DMS53 treated with DMSO at 0.1 percent for 48 hours (cell line): ENCODE data around the gene XPR1.
"Not testable (repeated sequence)": the region's sequence is repeated elsewhere in the genome, so short reads cannot be mapped to it uniquely, and the experiment has no call there.

Source experiments
- DNase-seq: peaks from one replicate; lab custom pipeline; 2025; ENCODE audit not compliant: unreplicated experiment; lab: John Stamatoyannopoulos, UW

Gene XPR1

DNA sequence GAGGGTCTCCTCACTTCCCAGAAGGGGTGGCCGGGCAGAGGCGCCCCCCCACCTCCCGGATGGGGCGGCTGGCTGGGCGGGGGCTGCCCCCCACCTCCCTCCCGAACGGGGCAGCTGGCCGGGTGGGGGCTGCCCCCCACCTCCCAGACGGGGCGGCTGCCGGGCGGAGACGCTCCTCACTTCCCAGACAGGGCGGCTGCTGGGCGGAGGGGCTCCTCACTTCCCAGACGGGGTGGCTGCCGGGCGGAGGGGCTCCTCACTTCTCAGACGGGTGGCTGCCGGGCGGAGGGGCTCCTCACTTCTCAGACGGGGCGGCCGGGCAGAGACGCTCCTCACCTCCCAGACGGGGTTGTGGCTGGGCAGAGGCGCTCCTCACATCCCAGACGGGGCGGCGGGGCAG lies 78.9 kb downstream of the XPR1 start:
- not testable (repeated sequence) for DNase-seq

DNA sequence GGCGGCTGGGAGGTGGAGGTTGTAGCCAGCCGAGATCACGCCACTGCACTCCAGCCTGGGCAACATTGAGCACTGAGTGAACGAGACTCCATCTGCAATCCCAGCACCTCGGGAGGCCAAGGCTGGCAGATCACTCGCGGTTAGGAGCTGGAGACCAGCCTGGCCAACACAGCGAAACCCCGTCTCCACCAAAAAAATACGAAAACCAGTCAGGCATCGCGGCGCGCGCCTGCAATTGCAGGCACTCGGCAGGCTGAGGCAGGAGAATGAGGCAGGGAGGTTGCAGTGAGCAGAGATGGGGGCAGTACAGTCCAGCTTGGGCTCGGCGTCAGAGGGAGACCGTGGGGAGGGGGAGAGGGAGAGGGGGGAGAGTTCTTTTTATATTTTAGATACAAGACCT lies 79.4 kb downstream of the XPR1 start:
- DNase-seq = not testable (repeated sequence)

DNA sequence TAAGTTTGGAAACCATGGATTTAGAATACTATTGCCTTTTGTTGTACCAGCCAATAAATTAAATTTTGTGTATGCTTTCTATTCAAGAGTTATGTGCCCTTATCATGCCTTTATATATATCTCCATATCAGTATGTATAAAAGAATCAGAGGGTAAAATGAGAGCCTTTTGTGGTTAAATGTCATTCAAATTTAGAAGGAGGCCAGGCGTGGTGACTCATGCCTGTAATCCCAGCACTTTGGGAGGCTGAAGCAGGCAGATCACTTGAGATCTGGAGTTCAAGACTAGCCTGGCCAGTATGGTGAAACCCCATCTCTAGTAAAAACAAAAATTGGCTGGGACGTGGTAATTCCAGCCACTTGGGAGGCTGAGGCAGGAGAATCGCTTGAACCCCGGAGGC lies 88.9 kb downstream of the XPR1 start:
- DNase-seq = no peak

DNA sequence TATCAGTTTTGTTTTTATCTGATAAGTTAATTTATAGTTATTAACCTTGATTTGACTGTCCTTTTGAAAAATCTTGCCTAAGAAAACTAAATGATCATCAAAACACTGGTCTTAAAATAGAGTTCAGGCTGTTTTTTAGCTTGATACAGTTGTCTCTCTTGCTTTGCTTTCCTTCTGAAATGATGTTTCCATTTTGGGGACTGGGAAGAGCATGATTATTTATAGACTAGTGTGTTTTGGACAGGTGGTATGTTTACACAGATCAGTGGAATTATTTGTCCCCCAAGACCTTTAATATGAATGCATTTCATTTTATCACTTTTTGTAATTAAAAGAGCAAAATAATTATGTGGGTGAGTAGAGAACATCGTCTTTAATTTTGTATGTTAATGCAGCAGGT lies 90.8 kb downstream of the XPR1 start:
- DNase-seq = no peak

DNA sequence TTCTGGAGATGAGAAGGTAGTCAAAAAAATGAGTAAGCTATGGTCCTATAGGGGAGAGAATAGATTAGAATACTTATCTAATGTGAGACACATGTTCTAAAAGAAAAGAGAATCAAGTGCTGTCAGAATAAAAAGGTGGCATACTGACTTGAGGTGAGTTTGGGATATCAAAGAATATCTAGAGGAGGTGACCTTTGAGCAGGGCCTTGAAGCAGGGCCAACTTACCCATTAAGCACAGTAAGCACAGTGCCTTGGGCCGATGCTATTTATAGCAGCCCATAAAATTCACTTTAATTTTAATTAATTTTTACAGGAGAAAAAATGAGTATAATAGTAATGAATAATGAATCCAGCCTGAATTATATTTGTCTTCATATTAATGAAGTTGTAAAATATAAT lies 92.2 kb downstream of the XPR1 start:
- DNase-seq = no peak

DNA sequence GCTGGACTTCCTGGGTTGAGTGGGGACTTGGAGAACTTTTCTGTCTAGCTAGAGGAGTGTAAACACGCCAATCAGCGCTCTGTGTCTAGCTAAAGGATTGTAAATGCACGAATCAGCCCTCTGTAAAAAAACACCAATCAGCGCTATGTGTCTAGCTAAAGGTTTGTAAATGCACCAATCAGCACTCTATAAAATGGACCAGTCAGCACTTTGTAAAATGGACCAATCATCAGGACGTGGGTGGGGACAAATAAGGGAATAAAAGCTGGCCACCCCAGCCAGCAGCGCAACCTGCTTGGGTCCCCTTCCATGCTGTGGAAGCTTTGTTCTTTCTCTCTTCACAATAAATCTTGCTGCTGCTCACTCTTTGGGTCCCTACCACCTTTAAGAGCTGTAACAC lies 94.2 kb downstream of the XPR1 start:
- not testable (repeated sequence) for DNase-seq

DNA sequence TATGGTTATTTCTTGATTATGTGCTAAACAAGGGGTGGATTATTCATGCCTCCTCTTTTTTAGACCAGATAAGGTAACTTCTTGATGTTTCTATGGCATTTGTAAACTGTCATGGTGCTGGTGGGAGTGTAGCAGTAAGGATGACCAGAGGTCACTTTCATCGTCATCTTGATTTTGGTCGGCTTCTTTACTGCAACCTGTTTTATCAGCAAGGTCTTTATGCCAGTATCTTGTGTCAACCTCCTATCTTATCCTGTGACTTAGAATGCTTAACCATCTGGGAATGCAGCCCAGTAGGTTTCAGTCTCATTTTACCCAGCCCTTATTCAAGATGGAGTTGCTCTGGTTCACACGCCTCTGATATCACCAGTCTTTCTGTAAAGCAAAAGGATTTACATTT lies 95.9 kb downstream of the XPR1 start:
- DNase-seq = not testable (repeated sequence)

DNA sequence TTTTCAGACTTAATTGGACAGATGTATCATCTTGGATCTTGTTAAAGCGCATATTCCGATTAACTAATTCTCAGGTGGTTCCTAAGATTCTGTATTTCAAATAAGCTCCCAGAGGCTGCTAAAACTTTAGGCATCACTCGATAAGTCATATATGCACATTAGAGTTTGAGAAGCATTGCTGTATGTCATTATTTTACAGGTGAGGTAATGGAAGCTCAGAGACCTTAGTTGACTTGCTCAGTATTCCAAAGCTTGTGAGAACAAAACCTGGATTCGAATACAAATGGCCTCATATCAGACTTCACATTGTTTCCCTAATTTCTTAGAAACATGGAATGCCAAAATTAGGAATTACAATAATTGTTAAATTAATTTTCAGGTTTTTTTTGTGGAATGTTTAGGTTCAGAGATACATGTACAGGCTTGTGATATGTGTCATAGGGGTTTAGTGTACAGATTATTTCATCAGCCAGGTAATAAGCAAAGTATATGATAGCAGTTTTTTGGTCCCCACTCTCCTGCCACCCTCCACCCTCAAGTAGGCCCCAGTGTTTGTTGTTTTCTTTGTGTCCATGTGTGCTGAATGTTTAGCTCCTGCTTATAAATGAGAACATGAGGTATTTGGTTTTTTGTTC lies 96.8 kb downstream of the XPR1 start:
- DNase-seq = no peak

DNA sequence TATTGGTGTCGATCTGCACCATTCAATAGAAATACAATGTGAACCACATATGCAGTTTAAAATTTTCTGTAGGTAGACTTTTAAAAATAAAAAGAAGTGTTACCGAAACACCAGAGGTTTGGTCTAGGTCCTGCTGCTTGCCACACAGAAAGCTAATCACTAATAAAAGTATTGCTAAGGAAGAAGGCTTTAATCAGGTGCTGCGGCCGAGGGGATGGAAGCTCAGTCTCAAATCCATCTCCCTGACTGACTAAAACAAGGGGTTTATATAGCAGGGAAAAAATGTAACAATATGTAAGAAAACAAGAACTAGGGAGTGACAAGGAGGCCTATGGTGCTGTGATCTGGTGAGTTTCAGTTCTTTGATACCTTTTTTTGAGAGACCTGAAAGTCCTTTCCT lies 99.3 kb downstream of the XPR1 start:
- DNase-seq = no peak

DNA sequence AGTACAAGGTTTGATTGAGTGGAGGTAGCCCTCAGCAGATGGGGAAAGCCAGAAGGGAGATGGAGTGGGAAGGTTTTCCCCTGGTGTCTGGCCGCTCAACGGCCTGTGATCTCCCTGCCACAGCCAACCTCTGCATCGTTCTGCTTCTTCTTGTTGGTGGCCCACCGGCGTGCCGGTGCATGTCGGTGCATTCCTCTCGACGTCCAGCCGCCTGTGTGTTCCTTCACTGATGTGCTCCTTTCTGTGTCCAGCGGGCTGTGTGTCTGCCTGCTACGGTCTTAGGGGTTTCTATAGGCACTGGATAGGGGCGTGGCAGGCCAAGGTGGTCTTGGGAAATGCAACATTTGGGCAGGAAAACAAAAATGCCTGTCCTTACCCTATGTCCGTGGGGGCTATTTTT lies 101.0 kb downstream of the XPR1 start:
- DNase-seq = no peak

DNA sequence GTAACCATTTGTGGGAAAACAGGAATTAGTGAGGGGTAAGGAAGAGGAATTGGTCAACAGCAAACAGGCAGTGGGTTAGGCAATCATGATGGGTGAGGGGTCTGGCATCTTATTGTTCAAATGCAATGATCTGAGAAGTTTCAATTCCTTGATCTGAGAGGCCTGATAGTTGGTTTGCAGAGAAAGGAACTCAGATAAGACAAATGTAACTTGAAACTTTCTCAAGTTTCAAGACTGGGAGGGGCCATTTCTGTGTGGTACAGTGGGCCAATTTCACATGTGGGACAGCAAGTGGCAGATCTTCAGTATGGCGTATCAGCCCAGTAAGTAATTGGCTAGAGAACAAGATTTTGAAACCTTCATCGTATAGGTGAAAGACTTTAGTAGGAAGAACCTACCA lies 102.5 kb downstream of the XPR1 start:
- no peak for DNase-seq

DNA sequence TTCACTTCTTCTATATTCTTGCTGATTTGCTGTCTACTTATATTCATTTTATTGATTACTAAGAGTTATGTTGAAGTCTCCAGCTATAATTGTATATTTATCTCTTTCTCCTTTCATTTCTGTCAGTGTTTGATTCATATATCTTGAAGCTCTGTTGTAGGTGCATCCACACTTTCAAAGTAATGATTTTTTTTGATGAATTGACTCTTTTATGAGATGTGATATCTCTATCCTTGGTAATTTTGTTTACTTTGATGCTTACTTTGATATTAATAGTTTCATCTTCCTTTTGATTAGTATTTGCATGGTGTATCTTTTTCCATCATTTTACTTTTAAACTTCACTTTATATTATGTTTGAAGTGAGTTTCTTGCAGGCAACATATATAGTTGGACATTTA lies 110.8 kb downstream of the XPR1 start:
- DNase-seq = no peak

DNA sequence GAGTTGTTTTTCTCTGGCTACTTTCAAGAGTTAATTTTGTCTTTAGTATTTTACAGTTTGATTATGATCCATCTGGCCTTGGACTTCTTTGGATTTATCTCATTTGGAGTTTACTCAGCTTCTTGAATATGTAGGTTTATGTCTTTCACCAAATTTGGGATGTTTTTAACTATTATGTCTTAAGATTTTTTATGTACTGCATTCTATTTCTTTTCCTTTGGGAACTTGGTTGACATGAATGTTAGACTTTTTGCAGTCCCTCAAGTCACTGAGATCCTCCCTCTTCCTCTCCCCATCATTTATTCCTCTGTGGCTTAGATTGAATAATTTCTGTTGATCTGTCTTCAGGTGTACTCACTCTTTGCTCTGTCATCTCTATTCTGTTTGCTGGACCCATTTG lies 112.0 kb downstream of the XPR1 start:
- DNase-seq = no peak

DNA sequence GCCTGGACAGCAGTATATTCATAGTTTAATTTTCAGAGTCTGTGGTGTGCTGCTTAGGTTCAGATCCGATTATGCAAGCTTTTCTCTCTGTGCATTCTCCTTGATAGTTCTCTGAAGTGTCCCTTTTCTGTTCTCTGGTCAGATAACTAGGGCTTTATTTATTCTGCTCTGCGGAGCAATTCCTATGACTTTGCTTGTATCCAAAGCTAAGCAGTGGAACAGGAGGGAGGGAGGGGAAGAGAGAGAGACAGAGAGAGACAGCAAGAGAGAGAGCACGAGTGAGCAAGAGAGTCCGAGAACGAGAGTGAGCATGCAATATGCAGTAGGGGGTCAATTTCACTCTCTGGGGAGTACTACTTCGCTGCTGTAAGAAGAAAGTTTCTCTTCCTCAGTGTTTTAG lies 113.3 kb downstream of the XPR1 start:
- DNase-seq = no peak

DNA sequence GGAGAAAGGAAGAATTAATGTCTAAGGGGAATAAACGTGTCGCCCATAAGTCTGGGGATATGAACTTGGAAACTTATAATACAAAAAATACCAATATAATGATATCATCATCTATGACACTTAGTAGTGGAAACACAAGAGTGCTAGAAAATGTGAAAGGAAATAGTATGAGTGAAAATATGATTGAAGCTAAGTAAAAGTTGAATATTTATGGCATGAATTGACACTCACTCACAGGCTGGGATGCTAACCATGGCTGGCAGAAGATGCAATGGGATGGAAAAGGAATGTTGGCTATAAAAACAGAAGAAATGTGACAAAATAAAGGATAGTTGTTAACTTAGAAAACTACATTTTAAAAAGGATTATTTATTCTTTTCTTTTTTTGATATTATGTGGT lies 120.1 kb downstream of the XPR1 start:
- DNase-seq = no peak

DNA sequence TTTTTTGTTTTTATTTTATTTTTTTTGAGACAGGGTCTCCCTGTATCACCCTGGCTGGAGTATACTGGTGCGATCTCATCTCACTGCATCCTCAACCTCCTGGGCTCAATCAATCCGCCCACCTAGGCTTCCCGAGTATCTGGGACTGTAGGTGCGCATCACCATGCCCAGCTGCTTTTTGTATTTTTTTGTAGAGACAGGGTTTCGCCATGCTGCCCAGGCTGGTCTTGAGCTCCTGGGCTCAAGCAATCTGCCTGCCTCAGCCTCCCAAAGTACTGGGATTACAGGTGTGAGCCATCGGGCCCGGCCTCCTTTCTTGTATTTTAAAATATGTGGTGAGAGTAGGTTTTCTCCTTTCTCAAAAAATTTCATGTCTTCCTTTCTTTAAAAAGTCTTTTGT lies 122.6 kb downstream of the XPR1 start:
- no peak for DNase-seq

DNA sequence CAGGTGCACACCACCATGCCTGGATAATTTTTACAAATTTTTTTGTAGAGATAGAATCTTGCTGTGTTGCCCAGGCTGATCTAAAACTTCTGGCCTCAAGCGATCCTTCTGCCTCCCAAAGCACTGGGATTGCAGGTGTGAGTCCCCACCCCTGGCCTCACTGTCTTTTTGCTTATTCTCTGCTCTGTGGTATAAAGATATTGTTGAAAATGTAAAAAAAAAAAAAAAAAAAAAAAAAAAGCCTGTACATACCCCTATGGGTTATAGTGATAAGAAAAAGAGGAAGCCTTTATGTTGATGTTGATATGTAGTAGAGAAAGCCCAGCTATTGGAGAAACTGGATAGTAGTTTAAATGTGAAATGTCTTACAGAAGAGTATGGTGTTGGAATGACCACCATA lies 125.8 kb downstream of the XPR1 start:
- no peak for DNase-seq

DNA sequence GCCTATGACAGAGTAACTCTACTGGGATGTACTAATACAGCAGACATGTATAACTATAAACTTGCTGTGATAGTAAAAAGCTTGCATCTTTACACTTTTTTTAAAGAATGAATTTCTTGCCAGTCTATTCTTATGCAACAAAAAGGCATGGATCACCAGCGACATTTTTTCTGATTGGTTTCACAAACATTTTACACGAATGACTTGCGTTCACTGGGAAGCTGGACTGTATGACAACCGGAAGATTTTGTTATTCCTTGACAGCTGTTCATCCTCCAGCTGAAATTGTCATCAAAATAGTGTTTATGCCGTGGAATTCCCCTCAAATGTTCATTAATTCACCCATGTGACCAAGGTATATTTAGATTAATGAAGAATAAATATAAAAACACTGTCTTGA lies 131.0 kb downstream of the XPR1 start:
- DNase-seq = no peak

DNA sequence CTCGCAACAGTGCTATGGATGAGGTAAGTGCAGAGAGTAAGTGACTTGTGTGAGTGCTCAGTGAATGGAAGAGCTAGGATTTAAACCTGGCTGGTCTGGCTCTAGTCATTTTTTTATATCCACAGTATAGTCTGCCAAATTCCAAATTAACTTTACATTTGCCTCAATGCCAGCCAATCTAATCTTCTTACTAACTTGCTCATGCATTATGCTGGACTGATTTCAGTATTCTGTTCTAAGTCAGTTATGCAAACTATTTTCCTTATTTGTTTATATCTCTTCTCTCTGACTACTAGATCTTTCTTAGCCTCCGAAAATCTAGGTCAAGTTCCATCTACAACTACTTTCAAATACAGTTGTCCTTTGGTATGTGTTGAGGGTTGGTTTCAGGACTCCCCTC lies 133.3 kb downstream of the XPR1 start:
- no peak for DNase-seq

DNA sequence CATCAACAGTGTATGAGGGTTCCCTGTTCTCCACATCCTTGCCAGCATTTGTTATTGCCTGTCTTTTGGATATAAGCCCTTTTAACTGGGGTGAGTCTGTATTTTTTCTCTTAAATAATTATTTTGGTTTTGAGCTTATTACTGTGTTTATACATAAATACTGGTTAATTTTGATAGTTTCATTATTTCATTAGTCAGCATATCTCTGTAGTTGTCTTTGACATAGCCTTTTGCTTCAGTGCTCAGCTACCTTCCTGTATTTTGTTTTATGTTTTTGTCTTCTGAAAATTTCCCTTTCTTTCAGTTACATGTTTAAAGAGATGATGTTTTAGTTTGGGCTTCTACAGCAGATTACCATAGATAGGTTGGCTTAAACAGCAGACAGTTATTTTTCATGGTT lies 138.1 kb downstream of the XPR1 start:
- no peak for DNase-seq

DNA sequence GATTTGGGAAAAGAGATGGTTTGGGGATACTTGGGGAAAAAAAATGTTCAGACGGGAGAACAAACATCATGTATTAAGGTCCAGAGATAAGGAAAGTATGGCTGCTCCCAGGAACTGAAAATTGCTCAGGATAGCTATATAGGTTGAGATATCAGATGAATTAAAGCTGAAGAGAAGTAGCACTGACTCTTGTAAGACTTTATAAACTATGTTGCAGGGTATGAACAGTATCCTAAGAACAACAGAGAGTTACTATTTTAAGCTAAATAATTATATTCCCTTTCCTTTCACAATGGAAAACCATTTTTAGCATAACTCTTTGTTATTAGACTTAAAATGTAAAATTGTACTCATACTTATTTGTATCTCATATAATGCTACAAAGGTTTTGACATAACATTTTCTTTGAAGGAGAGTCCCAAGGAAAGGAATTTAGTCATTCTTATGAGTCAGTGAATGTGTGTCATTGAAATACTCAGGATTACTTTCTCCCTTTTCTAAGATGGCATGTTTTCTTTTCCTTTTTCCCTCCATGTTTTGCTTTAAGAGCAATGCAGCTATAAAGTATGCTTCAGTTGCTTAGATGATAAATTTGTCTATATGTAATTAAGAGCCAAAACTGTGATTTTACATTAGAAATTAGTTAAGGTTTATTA lies 141.5 kb downstream of the XPR1 start:
- no peak for DNase-seq

DNA sequence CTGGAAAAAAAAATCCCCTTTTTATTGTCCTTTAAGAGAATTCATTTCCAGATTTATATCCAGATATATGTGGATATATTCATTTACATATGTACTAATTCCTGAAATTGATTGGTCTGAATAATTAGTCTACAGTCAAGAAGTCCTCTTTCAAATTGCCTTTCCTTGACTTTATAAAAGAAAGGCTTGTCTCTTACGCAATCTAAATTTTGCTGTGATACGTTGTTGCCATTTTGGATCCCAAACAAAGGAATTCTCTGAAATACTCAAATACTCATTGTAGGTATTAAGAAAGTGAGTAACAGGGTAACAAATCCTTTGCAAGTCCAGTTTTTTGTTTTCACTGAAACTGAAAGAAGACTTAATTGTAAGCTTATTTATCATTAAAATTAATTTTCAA lies 144.0 kb downstream of the XPR1 start:
- no peak for DNase-seq

DNA sequence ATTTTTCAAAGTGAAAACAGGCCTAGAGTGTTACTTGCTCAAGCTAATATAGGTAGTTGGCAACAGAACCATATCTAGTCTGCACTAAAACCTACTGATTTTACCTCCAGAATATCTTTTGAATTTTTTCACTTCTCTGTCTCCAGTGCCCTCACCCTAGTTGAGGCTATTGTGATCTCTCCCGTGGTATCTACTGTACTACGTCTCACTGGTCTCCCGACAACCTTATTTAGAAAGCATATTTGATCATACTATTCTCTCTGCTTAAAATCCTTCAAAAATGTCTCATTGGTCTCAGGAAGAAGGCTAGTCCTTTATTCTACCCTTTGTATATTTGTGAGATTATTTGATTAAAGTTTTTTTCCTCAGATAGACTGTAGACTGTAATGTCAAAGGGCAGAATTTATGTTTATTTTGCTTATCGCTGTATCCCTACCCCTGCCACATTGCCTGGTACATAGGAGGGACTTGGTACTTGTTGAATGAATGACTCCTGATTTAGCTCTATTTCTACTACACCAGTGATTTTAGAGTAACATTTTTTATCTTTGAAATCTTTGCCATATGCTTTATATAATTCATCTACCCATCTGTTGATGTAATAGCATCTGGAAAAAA lies 145.4 kb downstream of the XPR1 start:
- DNase-seq = no peak
